Fibroblast of lung (primary cell): ENCODE results near the gene TSR3. TPM values are rescaled to one million over a fixed set of nuclear protein-coding genes. Genes with fewer than 3 reads are reported as not detected.

ENCODE experiments used
- DNase-seq, 2 donors: peaks; one replicate each; pipeline versions ENCODE4 v3.0.0 to v3.0.0-alpha.2; 2010; ENCODE audit warnings: low read depth in 2 of 2
- H2AFZ ChIP-seq: 2 replicates; pipeline ENCODE4 v1.5.1; 2012; ENCODE audit warnings: low read length, control low read depth, inconsistent platforms
- H3K27ac ChIP-seq: 2 replicates; pipeline ENCODE4 v1.5.1; 2011; ENCODE audit warnings: low read length, control low read depth; ENCODE audit not compliant: insufficient read depth
- H3K27me3 ChIP-seq: 2 replicates; pipeline ENCODE4 v1.5.1; 2011; ENCODE audit warnings: mild to moderate bottlenecking, low read length; ENCODE audit not compliant: control insufficient read depth, insufficient read depth
- H3K36me3 ChIP-seq: 2 replicates; pipeline ENCODE4 v1.5.1; 2011; ENCODE audit warnings: low read length; ENCODE audit not compliant: control insufficient read depth, insufficient read depth
- H3K4me1 ChIP-seq: 2 replicates; pipeline ENCODE4 v1.5.1; 2011; ENCODE audit warnings: low read length; ENCODE audit not compliant: control insufficient read depth, insufficient read depth; ENCODE audit errors: extremely low read depth
- H3K4me2 ChIP-seq: 2 replicates; pipeline ENCODE4 v1.5.1; 2011; ENCODE audit warnings: low read length, control low read depth; ENCODE audit not compliant: insufficient read depth; ENCODE audit errors: extremely low read depth
- H3K4me3 ChIP-seq, 4 experiments: fragments of 200-600 bp in 1 of 4; sonication (generic) in 1 of 4; replicated peaks in 1 of 4; 2 replicates each; pipeline ENCODE4 v1.5.1; 2011 to 2016; ENCODE audit warnings: low read length in 4 of 4, low read depth in 3 of 4, mild to moderate bottlenecking in 3 of 4, control low read depth in 2 of 4, inconsistent platforms in 1 of 4, mixed read lengths in 1 of 4; ENCODE audit not compliant: insufficient read depth in 1 of 4; ENCODE audit errors: control extremely low read depth in 1 of 4
- H3K79me2 ChIP-seq: 2 replicates; pipeline ENCODE4 v1.5.1; 2012; ENCODE audit warnings: mild to moderate bottlenecking, low read length, inconsistent platforms; ENCODE audit not compliant: control insufficient read depth, insufficient read depth
- H3K9ac ChIP-seq: 2 replicates; pipeline ENCODE4 v1.5.1; 2011; ENCODE audit warnings: mild to moderate bottlenecking, low read length, control low read depth; ENCODE audit not compliant: insufficient read depth
- H3K9me3 ChIP-seq: 2 replicates; pipeline ENCODE4 v1.5.1; 2012; ENCODE audit warnings: low read depth, low read length; ENCODE audit not compliant: control insufficient read depth, insufficient read depth
- H4K20me1 ChIP-seq: 2 replicates; pipeline ENCODE4 v1.5.1; 2011; ENCODE audit warnings: low read length; ENCODE audit not compliant: control insufficient read depth, insufficient read depth; ENCODE audit errors: extremely low read depth
- EZH2 ChIP-seq: IDR thresholded peaks from 2 replicates; pipeline ENCODE4 v1.5.1; 2012; ENCODE audit warnings: low read length, control low read depth, mild to moderate bottlenecking; ENCODE audit errors: missing control alignments
- polyA plus RNA-seq, 2 donors: library from polyadenylated mRNA; depleted of rRNA in 1 of 2; stranded (reverse) in 1 of 2; unstranded in 1 of 2; fragments of >200 nt; gene quantifications; 2 replicates each; pipeline ENCODE4 v1.2.1, GENCODE V29; 2011 to 2012; ENCODE audit warnings: missing spikeins in 1 of 2
- total RNA-seq: library from RNA; depleted of rRNA; stranded (reverse); fragments of >200 nt; gene quantifications from 2 replicates; pipeline ENCODE4 v1.2.1, GENCODE V29; 2014
- TF ChIP-seq, protein P1 (sequence below), 2 donors: IDR thresholded peaks in 1 of 2; conservative IDR thresholded peaks in 1 of 2; 1 replicate in 1 of 2; 2 replicates in 1 of 2; pipeline ENCODE4 v1.5.1; 2011 to 2012; ENCODE audit warnings: low read length in 2 of 2, control low read depth in 1 of 2, inconsistent platforms in 1 of 2, low read depth in 1 of 2, mild to moderate bottlenecking in 1 of 2

TSR3 gene
- total and polyA plus RNA-seq, 2 donors (not counting 1 experiment from before 2014, with no cell fraction given) = 36.2 to 77.6 TPM

DNA sequence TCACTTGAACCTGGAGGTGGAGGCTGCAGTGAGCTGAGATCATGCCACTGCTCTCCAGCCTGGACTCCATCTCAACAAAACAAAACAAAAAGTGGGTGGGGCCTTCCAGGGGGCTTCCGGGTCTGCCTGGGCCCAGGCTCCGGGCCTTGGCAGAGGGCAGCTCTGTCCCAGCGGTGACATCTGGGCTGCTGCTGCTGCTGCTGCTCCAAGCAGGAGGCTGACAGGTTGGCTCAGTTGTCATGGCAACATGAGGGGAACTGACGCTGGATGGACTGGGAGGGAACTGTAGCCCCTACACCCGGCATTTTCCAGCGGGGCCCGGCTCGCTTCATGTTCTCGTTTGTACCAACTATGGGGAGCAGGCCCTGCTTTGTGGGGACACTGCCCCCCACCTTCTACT is 14.2 kb downstream of the TSR3 start:
- DNase-seq = no peak
- Histone ChIP-seq H4K20me1 (no peaks in the 10 kb centered on the region), H2AFZ (no peak overlapping the region), H3K9me3 (no peaks in the 10 kb centered on the region), H3K79me2 (no peaks in the 10 kb centered on the region), H3K4me2 (no peak overlapping the region), H3K27ac (no peak overlapping the region), H3K9ac (no peak overlapping the region), H3K36me3 (no peaks in the 10 kb centered on the region), H3K4me1 (no peaks in the 10 kb centered on the region), H3K27me3 (peaks cover 25% of the 10 kb centered on the region), H3K4me3 (no peak overlapping the region)
- TF ChIP-seq, protein P1, sequence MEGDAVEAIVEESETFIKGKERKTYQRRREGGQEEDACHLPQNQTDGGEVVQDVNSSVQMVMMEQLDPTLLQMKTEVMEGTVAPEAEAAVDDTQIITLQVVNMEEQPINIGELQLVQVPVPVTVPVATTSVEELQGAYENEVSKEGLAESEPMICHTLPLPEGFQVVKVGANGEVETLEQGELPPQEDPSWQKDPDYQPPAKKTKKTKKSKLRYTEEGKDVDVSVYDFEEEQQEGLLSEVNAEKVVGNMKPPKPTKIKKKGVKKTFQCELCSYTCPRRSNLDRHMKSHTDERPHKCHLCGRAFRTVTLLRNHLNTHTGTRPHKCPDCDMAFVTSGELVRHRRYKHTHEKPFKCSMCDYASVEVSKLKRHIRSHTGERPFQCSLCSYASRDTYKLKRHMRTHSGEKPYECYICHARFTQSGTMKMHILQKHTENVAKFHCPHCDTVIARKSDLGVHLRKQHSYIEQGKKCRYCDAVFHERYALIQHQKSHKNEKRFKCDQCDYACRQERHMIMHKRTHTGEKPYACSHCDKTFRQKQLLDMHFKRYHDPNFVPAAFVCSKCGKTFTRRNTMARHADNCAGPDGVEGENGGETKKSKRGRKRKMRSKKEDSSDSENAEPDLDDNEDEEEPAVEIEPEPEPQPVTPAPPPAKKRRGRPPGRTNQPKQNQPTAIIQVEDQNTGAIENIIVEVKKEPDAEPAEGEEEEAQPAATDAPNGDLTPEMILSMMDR (conservative IDR thresholded peaks at IDR 0.05 in 1 of 2, IDR thresholded peaks at IDR 0.05 in 1 of 2; ENCODE audit: low read depth in 1 of 2, low read length in 2 of 2) = no peak
- no peak for TF ChIP-seq EZH2

DNA sequence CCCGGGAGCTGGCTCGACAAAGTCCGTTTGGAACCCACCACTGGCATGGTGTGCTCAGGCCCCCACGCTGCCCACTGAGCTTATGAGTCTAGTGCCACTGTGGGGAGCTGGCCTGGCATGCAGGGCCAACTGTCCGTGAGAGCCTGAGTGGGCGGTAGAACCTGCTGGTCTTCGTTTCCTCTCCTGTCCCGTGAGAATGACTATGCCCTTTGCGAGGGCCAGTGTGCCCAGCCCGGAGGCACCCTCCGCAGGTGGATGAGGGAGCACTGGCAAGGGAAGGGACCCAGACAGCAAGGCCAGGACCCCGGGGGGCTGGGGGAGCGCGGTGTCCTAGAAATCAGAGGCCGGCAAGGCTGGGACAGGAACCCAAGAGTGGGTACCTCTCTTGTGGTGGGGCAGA is 15.1 kb downstream of the TSR3 start:
- H3K27ac ChIP-seq = no peak overlapping the region
- no peak overlapping the region for H3K4me2 ChIP-seq
- no peaks in the 10 kb centered on the region for H3K79me2 ChIP-seq
- no peak for TF ChIP-seq EZH2
- TF ChIP-seq, protein P1 (conservative IDR thresholded peaks at IDR 0.05 in 1 of 2, IDR thresholded peaks at IDR 0.05 in 1 of 2; ENCODE audit: low read depth in 1 of 2, low read length in 2 of 2) = no peak
- DNase-seq = no peak
- no peak overlapping the region for H2AFZ ChIP-seq
- no peak overlapping the region for H3K9ac ChIP-seq
- peaks cover 7% of the 10 kb centered on the region for H3K4me1 ChIP-seq
- H4K20me1 ChIP-seq = no peaks in the 10 kb centered on the region
- H3K36me3 ChIP-seq = no peaks in the 10 kb centered on the region
- no peak overlapping the region for H3K4me3 ChIP-seq
- H3K9me3 ChIP-seq = no peaks in the 10 kb centered on the region
- H3K27me3 ChIP-seq = peaks cover 34% of the 10 kb centered on the region

DNA sequence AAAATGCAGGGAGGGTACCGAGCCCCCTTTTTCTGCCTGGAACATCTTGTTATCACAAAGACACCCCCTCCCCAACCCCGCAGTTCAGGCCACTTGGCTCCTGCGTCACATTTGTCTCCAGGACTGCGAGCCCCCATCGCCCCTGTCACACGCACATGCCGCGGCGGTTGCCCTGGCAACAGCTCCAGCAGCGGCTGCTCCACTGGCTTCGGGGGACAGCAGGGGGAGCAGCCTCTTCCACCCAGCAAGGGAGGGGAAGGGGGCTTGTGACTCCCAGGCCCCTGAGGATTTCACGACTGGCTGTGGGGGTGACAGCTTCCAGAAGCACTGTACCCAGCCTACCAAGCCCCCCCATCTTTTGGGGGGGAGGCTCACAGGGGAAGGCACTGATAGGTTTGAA is 15.7 kb downstream of the TSR3 start:
- Histone ChIP-seq H3K9me3 (no peaks in the 10 kb centered on the region), H3K4me3 (no peak overlapping the region), H3K27ac (no peak overlapping the region), H3K9ac (no peak overlapping the region), H3K27me3 (peaks cover 36% of the 10 kb centered on the region), H3K4me1 (peaks cover 7% of the 10 kb centered on the region), H4K20me1 (no peaks in the 10 kb centered on the region), H3K79me2 (no peaks in the 10 kb centered on the region), H3K36me3 (no peaks in the 10 kb centered on the region), H2AFZ (no peak overlapping the region), H3K4me2 (no peak overlapping the region)
- DNase-seq = no peak
- TF ChIP-seq, protein P1 (conservative IDR thresholded peaks at IDR 0.05 in 1 of 2, IDR thresholded peaks at IDR 0.05 in 1 of 2; ENCODE audit: low read depth in 1 of 2, low read length in 2 of 2) = no peak
- TF ChIP-seq EZH2 = no peak
